AG04449 (cell line): Measurements from ENCODE around the gene KIAA2012.

Experiments
- CTCF ChIA-PET: fragments of 350-600 bp; formaldehyde crosslinking; extraction: SDS; loops from one replicate; lab custom pipeline; 2021; ENCODE audit warnings: antibody characterized with exemption; lab: Yijun Ruan, JAX
- POLR2A ChIA-PET: fragments of 400-600, 350-600 bp; formaldehyde crosslinking; extraction: SDS; loops from one replicate; lab custom pipeline; 2020; ENCODE audit warnings: antibody characterized with exemption, inconsistent platforms; lab: Yijun Ruan, JAX
- DNase-seq: peaks from one replicate; pipeline ENCODE4 v3.0.0-alpha.2; 2010; ENCODE audit warnings: low read depth, low spot score
- H3K4me3 ChIP-seq: 2 replicates; pipeline ENCODE4 v1.5.1; 2011; ENCODE audit warnings: low read depth, mild to moderate bottlenecking, control low read depth, low read length
- TF ChIP-seq, protein P1 (sequence below): IDR thresholded peaks from one replicate; pipeline ENCODE4 v1.5.1; 2011; ENCODE audit warnings: mild to moderate bottlenecking, moderate library complexity, low read length, control low read depth, inconsistent platforms; ENCODE audit not compliant: insufficient read depth; ENCODE audit errors: missing control alignments

Gene KIAA2012

GRCh38 chr2:202193881-202194353 lies 120.9 kb downstream of the KIAA2012 start:
- CTCF ChIA-PET, result interaction anchor here (1.6 kb wide), 1 partner anchor 15 kb away, joined by 6 read pairs; no protein-coding TSS in a partner anchor
- H3K4me3 ChIP-seq, result no peak overlapping the region
- POLR2A ChIA-PET, result no interaction called here
- TF ChIP-seq, protein P1, sequence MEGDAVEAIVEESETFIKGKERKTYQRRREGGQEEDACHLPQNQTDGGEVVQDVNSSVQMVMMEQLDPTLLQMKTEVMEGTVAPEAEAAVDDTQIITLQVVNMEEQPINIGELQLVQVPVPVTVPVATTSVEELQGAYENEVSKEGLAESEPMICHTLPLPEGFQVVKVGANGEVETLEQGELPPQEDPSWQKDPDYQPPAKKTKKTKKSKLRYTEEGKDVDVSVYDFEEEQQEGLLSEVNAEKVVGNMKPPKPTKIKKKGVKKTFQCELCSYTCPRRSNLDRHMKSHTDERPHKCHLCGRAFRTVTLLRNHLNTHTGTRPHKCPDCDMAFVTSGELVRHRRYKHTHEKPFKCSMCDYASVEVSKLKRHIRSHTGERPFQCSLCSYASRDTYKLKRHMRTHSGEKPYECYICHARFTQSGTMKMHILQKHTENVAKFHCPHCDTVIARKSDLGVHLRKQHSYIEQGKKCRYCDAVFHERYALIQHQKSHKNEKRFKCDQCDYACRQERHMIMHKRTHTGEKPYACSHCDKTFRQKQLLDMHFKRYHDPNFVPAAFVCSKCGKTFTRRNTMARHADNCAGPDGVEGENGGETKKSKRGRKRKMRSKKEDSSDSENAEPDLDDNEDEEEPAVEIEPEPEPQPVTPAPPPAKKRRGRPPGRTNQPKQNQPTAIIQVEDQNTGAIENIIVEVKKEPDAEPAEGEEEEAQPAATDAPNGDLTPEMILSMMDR, result no peak
- no peak for DNase-seq

DNA sequence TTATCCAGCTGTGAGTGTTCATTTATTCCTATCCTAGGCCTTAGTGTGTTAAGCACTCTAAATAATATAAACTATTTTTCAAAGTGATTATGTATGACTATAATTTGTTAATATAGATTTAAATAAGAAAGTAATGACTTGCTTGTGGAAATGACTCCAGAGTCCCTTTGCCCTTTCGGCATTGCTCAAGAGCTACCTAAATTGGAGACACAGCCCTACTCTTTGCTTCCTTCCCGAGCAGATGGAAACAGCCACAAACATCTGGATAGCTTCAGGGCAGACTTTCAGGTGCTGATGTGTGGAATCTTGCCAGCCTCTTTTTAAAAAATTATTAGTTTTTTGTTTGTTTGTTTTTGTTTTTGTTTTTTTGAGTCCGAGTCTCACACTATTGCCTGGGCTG lies 121.4 kb downstream of the KIAA2012 start:
- ChIA-PET POLR2A (no interaction called here), CTCF (interaction anchor here (1.6 kb wide), 1 partner anchor 16 kb away, joined by 6 read pairs; no protein-coding TSS in a partner anchor)
- no peak overlapping the region for H3K4me3 ChIP-seq
- no peak for DNase-seq
- TF ChIP-seq, protein P1, result no peak

- TF ChIP-seq, protein P1, result no peak
- ChIA-PET POLR2A (no interaction called here), CTCF (interaction anchor here (0.8 kb wide), 1 partner anchor 18 kb away, joined by 3 read pairs; no protein-coding TSS in a partner anchor)
- no peak overlapping the region for H3K4me3 ChIP-seq
- no peak for DNase-seq
Observed at GRCh38 chr2:202196727-202197126, 123.7 kb downstream of the KIAA2012 start.

DNA sequence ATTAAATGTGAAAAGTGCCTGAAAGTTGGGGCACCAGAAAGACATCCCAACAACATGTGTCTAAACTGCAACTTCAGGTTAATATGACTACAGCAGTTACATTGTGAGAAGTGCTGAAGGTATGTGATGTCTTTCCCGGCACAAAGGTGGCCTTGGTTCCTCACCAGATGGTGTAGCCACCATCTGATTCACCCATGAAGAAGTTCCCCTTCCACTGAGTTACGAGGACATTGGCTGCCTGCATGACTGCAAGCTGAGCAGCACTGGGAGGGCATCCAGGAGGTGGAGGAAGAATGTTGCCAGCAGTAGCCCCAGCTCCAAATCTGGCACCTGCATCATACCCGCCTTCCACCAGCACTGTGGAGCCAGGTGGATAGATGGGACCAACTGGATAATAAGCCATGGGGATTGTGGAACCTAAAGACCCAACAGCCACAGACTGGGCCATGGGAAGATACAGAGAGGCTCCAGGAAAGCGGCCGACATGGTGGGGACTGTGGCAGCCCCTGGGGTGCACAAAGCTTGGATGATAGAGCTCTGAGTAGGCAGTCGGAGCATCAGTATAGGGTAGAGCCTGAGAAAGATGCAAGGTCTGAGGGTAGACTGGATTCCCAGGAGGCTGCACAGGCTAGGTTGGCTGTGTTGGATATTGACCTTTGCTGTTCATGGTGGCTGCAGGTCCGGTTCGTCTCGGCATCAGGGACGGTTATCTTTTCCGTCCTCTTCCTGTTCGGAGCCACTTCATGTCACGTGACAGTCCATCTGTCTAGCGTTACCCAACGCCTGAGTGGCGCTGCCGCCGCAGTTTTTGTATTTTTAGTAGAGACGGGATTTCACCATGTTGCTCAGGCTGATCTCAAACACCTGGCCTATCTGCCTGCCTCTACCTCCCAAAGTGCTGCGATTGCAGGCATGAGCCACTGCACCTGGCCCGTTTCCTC lies 128.4 kb downstream of the KIAA2012 start:
- no peak overlapping the region for H3K4me3 ChIP-seq
- CTCF ChIA-PET, result no interaction called here
- no peak for DNase-seq
- TF ChIP-seq, protein P1, result no peak
- POLR2A ChIA-PET, result interaction anchor here (0.6 kb wide), 1 partner anchor 437 kb away, joined by 3 read pairs; no protein-coding TSS in a partner anchor

- ChIA-PET CTCF (no interaction called here), POLR2A (no interaction called here)
- H3K4me3 ChIP-seq, result no peak overlapping the region
- DNase-seq, result no peak
- TF ChIP-seq, protein P1, result no peak
Observed at GRCh38 chr2:202203348-202203747, 130.3 kb downstream of the KIAA2012 start.

- DNase-seq, result no peak
- CTCF ChIA-PET, result no interaction called here
- TF ChIP-seq, protein P1, result no peak
- H3K4me3 ChIP-seq, result no peak overlapping the region
- POLR2A ChIA-PET, result no interaction called here
Observed at GRCh38 chr2:202204855-202205254, 131.8 kb downstream of the KIAA2012 start.
